WTC11 (cell line): Measurements from ENCODE around the gene ZSCAN10. TPM values are rescaled to one million over a fixed set of nuclear protein-coding genes. Genes with fewer than 3 reads are reported as not detected.

Experiments
- ATAC-seq: fragments of 200-7000 bp; cut with Tn5 transposase; 2 replicates; pipeline ENCODE4 v1.10.0; 2021; ENCODE audit warnings: mild to moderate bottlenecking, moderate library complexity
- CTCF ChIA-PET: fragments of 300-600 bp; sonication (Branson Sonifier 250); formaldehyde crosslinking; loops from one replicate; lab custom pipeline; 2021; ENCODE audit warnings: antibody characterized with exemption; lab: Charles Lee
- POLR2A ChIA-PET: fragments of 350-600 bp; sonication (Branson Sonifier 250); formaldehyde crosslinking; loops from one replicate; lab custom pipeline; 2021; ENCODE audit warnings: antibody characterized with exemption; lab: Charles Lee
- DNase-seq: peaks from one replicate; pipeline ENCODE4 v3.0.0; 2021; ENCODE audit warnings: low spot score
- H3K27ac Mint-ChIP-seq: 2 replicates; pipeline ENCODE4 v1.8.0; 2021; ENCODE audit warnings: mixed read lengths
- H3K27me3 Mint-ChIP-seq: 2 replicates; pipeline ENCODE4 v1.8.0; 2021; ENCODE audit warnings: low read depth, mild to moderate bottlenecking, moderate library complexity, mixed read lengths
- H3K36me3 Mint-ChIP-seq: 2 replicates; pipeline ENCODE4 v1.8.0; 2021; ENCODE audit warnings: mixed read lengths
- H3K4me1 Mint-ChIP-seq: 2 replicates; pipeline ENCODE4 v1.8.0; 2022; ENCODE audit warnings: mixed read lengths
- H3K4me3 Mint-ChIP-seq: 2 replicates; pipeline ENCODE4 v1.8.0; 2021; ENCODE audit warnings: mild to moderate bottlenecking, moderate library complexity, mixed read lengths
- H3K9me3 Mint-ChIP-seq: 2 replicates; pipeline ENCODE4 v1.8.0; 2021; ENCODE audit warnings: mixed read lengths
- AFF4 ChIP-seq: sonication (generic); formaldehyde crosslinking; IDR thresholded peaks from 2 replicates; pipeline ENCODE4 v1.8.1; 2023; ENCODE audit warnings: mild to moderate bottlenecking, missing genetic modification reagents, borderline replicate concordance
- ARID4B ChIP-seq: sonication (generic); formaldehyde crosslinking; IDR thresholded peaks from 2 replicates; pipeline ENCODE4 v1.8.0; 2023; ENCODE audit warnings: missing genetic modification reagents, mild to moderate bottlenecking, borderline replicate concordance
- ATF2 ChIP-seq: sonication (generic); formaldehyde crosslinking; IDR thresholded peaks from 2 replicates; pipeline ENCODE4 v1.8.1; 2022; ENCODE audit warnings: low read depth, missing genetic modification reagents, borderline replicate concordance
- ATF3 ChIP-seq: sonication (generic); formaldehyde crosslinking; conservative IDR thresholded peaks from 2 replicates; pipeline ENCODE4 v1.8.1; 2022; ENCODE audit warnings: mild to moderate bottlenecking, missing genetic modification reagents
- EMX1 ChIP-seq: fragments of 250-450 bp; sonication (Bioruptor Pico); IDR thresholded peaks from 2 replicates; pipeline ENCODE4 v1.8.0; 2021; ENCODE audit warnings: mild to moderate bottlenecking
- FOXJ3 ChIP-seq: sonication (generic); formaldehyde crosslinking; IDR thresholded peaks from 2 replicates; pipeline ENCODE4 v1.9.0; 2021; ENCODE audit warnings: missing genetic modification reagents, mild to moderate bottlenecking, borderline replicate concordance
- HMGA2 ChIP-seq: fragments of 250-450 bp; sonication (Bioruptor Pico); IDR thresholded peaks from 2 replicates; pipeline ENCODE4 v1.4.0; 2021; ENCODE audit warnings: mild to moderate bottlenecking, moderate library complexity
- KAT7 ChIP-seq: sonication (generic); formaldehyde crosslinking; IDR thresholded peaks from 2 replicates; pipeline ENCODE4 v1.8.1; 2023; ENCODE audit warnings: missing genetic modification reagents, mild to moderate bottlenecking, borderline replicate concordance
- MYBL2 ChIP-seq: sonication (generic); formaldehyde crosslinking; IDR thresholded peaks from 2 replicates; pipeline ENCODE4 v1.8.1; 2023; ENCODE audit warnings: mild to moderate bottlenecking, moderate library complexity, missing genetic modification reagents
- RELA ChIP-seq: sonication (generic); formaldehyde crosslinking; IDR thresholded peaks from 2 replicates; pipeline ENCODE4 v1.8.1; 2022; ENCODE audit warnings: missing genetic modification reagents, mild to moderate bottlenecking, borderline replicate concordance
- SMAD4 ChIP-seq: sonication (generic); formaldehyde crosslinking; IDR thresholded peaks from 2 replicates; pipeline ENCODE4 v1.8.0; 2022; ENCODE audit warnings: mild to moderate bottlenecking, missing genetic modification reagents
- SOX15 ChIP-seq: fragments of 250-450 bp; sonication (Bioruptor Pico); IDR thresholded peaks from 2 replicates; pipeline ENCODE4 v1.9.0; 2021; ENCODE audit warnings: mild to moderate bottlenecking
- SP1 ChIP-seq: sonication (generic); formaldehyde crosslinking; conservative IDR thresholded peaks from 2 replicates; pipeline ENCODE4 v1.8.1; 2022; ENCODE audit warnings: missing genetic modification reagents
- TP53 ChIP-seq: sonication (generic); formaldehyde crosslinking; IDR thresholded peaks from 2 replicates; pipeline ENCODE4 v1.8.1; 2023; ENCODE audit warnings: mild to moderate bottlenecking, missing genetic modification reagents
- ZNF138 ChIP-seq: sonication (generic); formaldehyde crosslinking; conservative IDR thresholded peaks from 2 replicates; pipeline ENCODE4 v1.8.1; 2022; ENCODE audit warnings: mild to moderate bottlenecking, moderate library complexity, missing genetic modification reagents
- ZNF317 ChIP-seq: sonication (generic); formaldehyde crosslinking; IDR thresholded peaks from 2 replicates; pipeline ENCODE4 v1.8.1; 2023; ENCODE audit warnings: low read depth, mild to moderate bottlenecking, moderate library complexity, missing genetic modification reagents, borderline replicate concordance
- ZNF423 ChIP-seq: fragments of 250-450 bp; sonication (Bioruptor Pico); IDR thresholded peaks from 2 replicates; pipeline ENCODE4 v2.1.2; 2022; ENCODE audit warnings: mild to moderate bottlenecking, moderate library complexity
- ZSCAN18 ChIP-seq: fragments of 250-450 bp; sonication (Bioruptor Pico); IDR thresholded peaks from 2 replicates; pipeline ENCODE4 v2.1.2; 2022; ENCODE audit warnings: mild to moderate bottlenecking, moderate library complexity
- total RNA-seq: library from RNA; stranded (reverse); gene quantifications from 3 replicates; pipeline ENCODE4 v1.2.3, GENCODE V29; 2021
- TF ChIP-seq, protein P1 (sequence below): fragments of 250-450 bp; sonication (Bioruptor Pico); IDR thresholded peaks from 2 replicates; pipeline ENCODE4 v1.9.0; 2021; ENCODE audit warnings: mild to moderate bottlenecking
- TF ChIP-seq, protein P2 (sequence below): fragments of 250-450 bp; sonication (Bioruptor Pico); IDR thresholded peaks from 2 replicates; pipeline ENCODE4 v1.9.0; 2021; ENCODE audit warnings: mild to moderate bottlenecking

Gene ZSCAN10
- total RNA-seq, 1 experiment from 2014 or later, result 263 TPM

GRCh38 chr16:3085868-3086595, 13.1 kb downstream of the ZSCAN10 start (continued):
- TF ChIP-seq RELA (CRISPR knock-in tag), result no peak
- TF ChIP-seq KAT7 (CRISPR knock-in tag), result no peak
- TF ChIP-seq ZNF317, result no peak
- no peak for TF ChIP-seq SP1 (CRISPR knock-in tag)
- TF ChIP-seq, protein P1, sequence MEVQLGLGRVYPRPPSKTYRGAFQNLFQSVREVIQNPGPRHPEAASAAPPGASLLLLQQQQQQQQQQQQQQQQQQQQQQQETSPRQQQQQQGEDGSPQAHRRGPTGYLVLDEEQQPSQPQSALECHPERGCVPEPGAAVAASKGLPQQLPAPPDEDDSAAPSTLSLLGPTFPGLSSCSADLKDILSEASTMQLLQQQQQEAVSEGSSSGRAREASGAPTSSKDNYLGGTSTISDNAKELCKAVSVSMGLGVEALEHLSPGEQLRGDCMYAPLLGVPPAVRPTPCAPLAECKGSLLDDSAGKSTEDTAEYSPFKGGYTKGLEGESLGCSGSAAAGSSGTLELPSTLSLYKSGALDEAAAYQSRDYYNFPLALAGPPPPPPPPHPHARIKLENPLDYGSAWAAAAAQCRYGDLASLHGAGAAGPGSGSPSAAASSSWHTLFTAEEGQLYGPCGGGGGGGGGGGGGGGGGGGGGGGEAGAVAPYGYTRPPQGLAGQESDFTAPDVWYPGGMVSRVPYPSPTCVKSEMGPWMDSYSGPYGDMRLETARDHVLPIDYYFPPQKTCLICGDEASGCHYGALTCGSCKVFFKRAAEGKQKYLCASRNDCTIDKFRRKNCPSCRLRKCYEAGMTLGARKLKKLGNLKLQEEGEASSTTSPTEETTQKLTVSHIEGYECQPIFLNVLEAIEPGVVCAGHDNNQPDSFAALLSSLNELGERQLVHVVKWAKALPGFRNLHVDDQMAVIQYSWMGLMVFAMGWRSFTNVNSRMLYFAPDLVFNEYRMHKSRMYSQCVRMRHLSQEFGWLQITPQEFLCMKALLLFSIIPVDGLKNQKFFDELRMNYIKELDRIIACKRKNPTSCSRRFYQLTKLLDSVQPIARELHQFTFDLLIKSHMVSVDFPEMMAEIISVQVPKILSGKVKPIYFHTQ (CRISPR knock-in tag), result no peak

- H3K9me3 Mint-ChIP-seq, result peaks cover 5% of the 10 kb centered on the region; the same call in 1 of the 2 replicates
- H3K27ac Mint-ChIP-seq, result peak overlapping the region; percentile 18; the same call in 1 of the 2 replicates
- ChIA-PET POLR2A (no interaction called here), CTCF (interaction anchor here (1.3 to 5.2 kb wide), 2 partner anchors 26 to 54 kb away, joined by 3 to 52 read pairs; no protein-coding TSS in a partner anchor)
- H3K4me3 Mint-ChIP-seq, result no peak overlapping the region
- peaks cover 24% of the 10 kb centered on the region for H3K4me1 Mint-ChIP-seq
- no peak for DNase-seq
- H3K27me3 Mint-ChIP-seq, result no peaks in the 10 kb centered on the region
- peaks cover 14% of the 10 kb centered on the region for H3K36me3 Mint-ChIP-seq
- ATAC-seq, result no peak
- TF ChIP-seq ATF3 (CRISPR knock-in tag), result no peak
- TF ChIP-seq ARID4B (CRISPR knock-in tag), result no peak
- TF ChIP-seq, protein P2, sequence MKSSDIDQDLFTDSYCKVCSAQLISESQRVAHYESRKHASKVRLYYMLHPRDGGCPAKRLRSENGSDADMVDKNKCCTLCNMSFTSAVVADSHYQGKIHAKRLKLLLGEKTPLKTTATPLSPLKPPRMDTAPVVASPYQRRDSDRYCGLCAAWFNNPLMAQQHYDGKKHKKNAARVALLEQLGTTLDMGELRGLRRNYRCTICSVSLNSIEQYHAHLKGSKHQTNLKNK (CRISPR knock-in tag), result no peak
- no peak for TF ChIP-seq ZSCAN18 (CRISPR knock-in tag)
- no peak for TF ChIP-seq SMAD4
- TF ChIP-seq SOX15, result no peak
- TF ChIP-seq EMX1, result no peak
- no peak for TF ChIP-seq TP53 (CRISPR knock-in tag)
- TF ChIP-seq HMGA2 (CRISPR knock-in tag), result no peak
- no peak for TF ChIP-seq ZNF423 (CRISPR knock-in tag)
- TF ChIP-seq ATF2, result no peak
- no peak for TF ChIP-seq ZNF138
- TF ChIP-seq FOXJ3, result no peak
- TF ChIP-seq AFF4 (CRISPR knock-in tag), result no peak
- no peak for TF ChIP-seq MYBL2 (CRISPR knock-in tag)
These were observed 14.0 kb downstream of the ZSCAN10 start for GRCh38 chr16:3084969-3085670.
